B cell (primary cell): ENCODE measurements around the gene TTYH3. TPM values are rescaled to one million over a fixed set of nuclear protein-coding genes. Genes with fewer than 3 reads are reported as not detected.

Source experiments
- ATAC-seq: fragments of 200-7000 bp; cut with Tn5 transposase; one replicate; pipeline ENCODE4 v1.10.0; 2021; ENCODE audit warnings: low read depth, mild to moderate bottlenecking, moderate number of reproducible peaks, moderate library complexity
- CTCF ChIA-PET: fragments of 350-600 bp; sonication (Branson Sonifier 250); formaldehyde crosslinking; loops from one replicate; lab custom pipeline; 2021; ENCODE audit warnings: antibody characterized with exemption, inconsistent platforms; lab: Charles Lee
- POLR2A ChIA-PET: fragments of 350-600 bp; sonication (Branson Sonifier 250); formaldehyde crosslinking; loops from one replicate; lab custom pipeline; 2021; ENCODE audit warnings: antibody characterized with exemption; lab: Charles Lee
- DNase-seq: peaks from one replicate; pipeline ENCODE4 v3.0.0; 2013
- H2AFZ ChIP-seq: 2 replicates; pipeline ENCODE4 v1.6.1; 2012; ENCODE audit warnings: mild to moderate bottlenecking, low read depth, low read length; ENCODE audit not compliant: insufficient read depth, poor library complexity, severe bottlenecking
- H3K27ac ChIP-seq, 2 donors: 1 replicate in 1 of 2; 2 replicates in 1 of 2; pipeline ENCODE4 v1.5.1; 2012 to 2013; ENCODE audit warnings: low read length in 2 of 2, mild to moderate bottlenecking in 2 of 2, moderate library complexity in 1 of 2
- H3K27me3 ChIP-seq, 4 experiments: fragments of 200-600 bp in 1 of 4; sonication (generic) in 1 of 4; replicated peaks in 1 of 4; 1 replicate in 2 of 4; 2 replicates in 2 of 4; pipeline versions ENCODE4 v1.6.1 to v1.7.0; 2013 to 2016; ENCODE audit warnings: low read length in 3 of 4, mild to moderate bottlenecking in 2 of 4, mixed read lengths in 1 of 4, moderate library complexity in 1 of 4; ENCODE audit not compliant: insufficient read depth in 4 of 4, control insufficient read depth in 3 of 4; ENCODE audit errors: control extremely low read depth in 1 of 4
- H3K36me3 ChIP-seq, 2 experiments: replicated peaks in 1 of 2; 1 replicate in 1 of 2; 2 replicates in 1 of 2; pipeline versions ENCODE4 v1.6.1 to v1.7.1; 2013; ENCODE audit warnings: low read length in 1 of 2; ENCODE audit not compliant: insufficient read depth in 2 of 2, control insufficient read depth in 1 of 2; ENCODE audit errors: control extremely low read depth in 1 of 2, extremely low read depth in 1 of 2
- H3K4me1 ChIP-seq, 2 donors: fragments of 200-600 bp in 1 of 2; sonication (generic) in 1 of 2; 1 replicate in 1 of 2; 2 replicates in 1 of 2; pipeline versions ENCODE4 v1.5.1 to v1.6.1; 2013 to 2017; ENCODE audit warnings: low read length in 2 of 2; ENCODE audit not compliant: control insufficient read depth in 2 of 2, insufficient read depth in 2 of 2
- H3K4me2 ChIP-seq: replicated peaks from 2 replicates; pipeline ENCODE3; 2012; ENCODE audit warnings: mild to moderate bottlenecking, low read depth, low read length; ENCODE audit not compliant: poor library complexity, severe bottlenecking
- H3K4me3 ChIP-seq, 5 experiments: fragments of 200-600 bp in 1 of 5; sonication (generic) in 1 of 5; 1 replicate in 3 of 5; 2 replicates in 2 of 5; pipeline versions ENCODE4 v1.5.1 to v1.7.0; 2011 to 2016; ENCODE audit warnings: low read length in 4 of 5, mild to moderate bottlenecking in 4 of 5, low read depth in 2 of 5, control low read depth in 1 of 5, moderate library complexity in 1 of 5; ENCODE audit not compliant: insufficient read depth in 1 of 5; ENCODE audit errors: control extremely low read depth in 1 of 5, extremely low read depth in 1 of 5
- H3K79me2 ChIP-seq: fragments of 200-600 bp; sonication (generic); one replicate; pipeline ENCODE4 v1.6.0; 2016; ENCODE audit warnings: low read length; ENCODE audit not compliant: control insufficient read depth, insufficient read depth
- H3K9ac ChIP-seq: fragments of 200-600 bp; sonication (generic); 2 replicates; pipeline ENCODE4 v1.6.1; 2017; ENCODE audit warnings: mild to moderate bottlenecking, low read length, moderate library complexity
- H3K9me3 ChIP-seq, 3 donors: one replicate each; pipeline versions ENCODE4 v1.6.1 to v1.7.1; 2013; ENCODE audit warnings: low read length in 2 of 3; ENCODE audit not compliant: control insufficient read depth in 2 of 3, insufficient read depth in 1 of 3; ENCODE audit errors: control extremely low read depth in 1 of 3
- H4K20me1 ChIP-seq: 2 replicates; pipeline ENCODE4 v1.6.0; 2012; ENCODE audit warnings: mild to moderate bottlenecking, low read length; ENCODE audit not compliant: insufficient read depth, control insufficient read depth, poor library complexity, severe bottlenecking
- H3K27ac Mint-ChIP-seq: one replicate; pipeline ENCODE4 v1.8.0; 2021; ENCODE audit warnings: mixed read lengths
- H3K27me3 Mint-ChIP-seq: one replicate; pipeline ENCODE4 v1.8.0; 2021; ENCODE audit warnings: mixed read lengths
- H3K4me1 Mint-ChIP-seq: one replicate; pipeline ENCODE4 v1.8.0; 2021; ENCODE audit warnings: mixed read lengths
- H3K4me3 Mint-ChIP-seq: one replicate; pipeline ENCODE4 v1.8.0; 2021; ENCODE audit warnings: mixed read lengths
- H3K9me3 Mint-ChIP-seq: one replicate; pipeline ENCODE4 v1.8.0; 2022; ENCODE audit warnings: mixed read lengths; ENCODE audit not compliant: insufficient read depth
- CTCF ChIP-seq: fragments of 200-600 bp; IDR thresholded peaks from one replicate; pipeline ENCODE4 v1.8.0; 2022; ENCODE audit warnings: antibody characterized with exemption, mild to moderate bottlenecking
- EZH2 ChIP-seq: IDR thresholded peaks from 2 replicates; pipeline ENCODE4 v1.6.1; 2012; ENCODE audit warnings: borderline replicate concordance, low read depth, mild to moderate bottlenecking, moderate library complexity, low read length; ENCODE audit not compliant: insufficient read depth, poor library complexity, severe bottlenecking
- WGBS: methylation state at CpG from one replicate; pipeline ENCODE4 v1.1.5; 2013; ENCODE audit warnings: missing lambda C conversion rate; ENCODE audit not compliant: insufficient coverage; 5-methylcytosine and 5-hydroxymethylcytosine counted together
- intact Hi-C: fragments of 100-400 bp; cut with micrococcal nuclease; formaldehyde crosslinking; loops from one replicate; pipeline ENCODE4 v1.10.0; 2022
- polyA plus RNA-seq: library from polyadenylated mRNA; depleted of rRNA; stranded (reverse); fragments of >200 nt; gene quantifications from 2 replicates; pipeline ENCODE4 v1.2.3, GENCODE V29; 2012
- total RNA-seq, 2 donors: library from RNA; stranded (reverse); fragments of 120-200 nt in 1 of 2; gene quantifications; 1 replicate in 1 of 2; 2 replicates in 1 of 2; pipeline versions ENCODE4 v1.2.3 to v1.2.4, GENCODE V29; 2013 to 2022

TTYH3 gene
- total and polyA plus RNA-seq, 2 donors (not counting 1 experiment from before 2014, with no cell fraction given) = 8.4 to 48.6 TPM

DNA sequence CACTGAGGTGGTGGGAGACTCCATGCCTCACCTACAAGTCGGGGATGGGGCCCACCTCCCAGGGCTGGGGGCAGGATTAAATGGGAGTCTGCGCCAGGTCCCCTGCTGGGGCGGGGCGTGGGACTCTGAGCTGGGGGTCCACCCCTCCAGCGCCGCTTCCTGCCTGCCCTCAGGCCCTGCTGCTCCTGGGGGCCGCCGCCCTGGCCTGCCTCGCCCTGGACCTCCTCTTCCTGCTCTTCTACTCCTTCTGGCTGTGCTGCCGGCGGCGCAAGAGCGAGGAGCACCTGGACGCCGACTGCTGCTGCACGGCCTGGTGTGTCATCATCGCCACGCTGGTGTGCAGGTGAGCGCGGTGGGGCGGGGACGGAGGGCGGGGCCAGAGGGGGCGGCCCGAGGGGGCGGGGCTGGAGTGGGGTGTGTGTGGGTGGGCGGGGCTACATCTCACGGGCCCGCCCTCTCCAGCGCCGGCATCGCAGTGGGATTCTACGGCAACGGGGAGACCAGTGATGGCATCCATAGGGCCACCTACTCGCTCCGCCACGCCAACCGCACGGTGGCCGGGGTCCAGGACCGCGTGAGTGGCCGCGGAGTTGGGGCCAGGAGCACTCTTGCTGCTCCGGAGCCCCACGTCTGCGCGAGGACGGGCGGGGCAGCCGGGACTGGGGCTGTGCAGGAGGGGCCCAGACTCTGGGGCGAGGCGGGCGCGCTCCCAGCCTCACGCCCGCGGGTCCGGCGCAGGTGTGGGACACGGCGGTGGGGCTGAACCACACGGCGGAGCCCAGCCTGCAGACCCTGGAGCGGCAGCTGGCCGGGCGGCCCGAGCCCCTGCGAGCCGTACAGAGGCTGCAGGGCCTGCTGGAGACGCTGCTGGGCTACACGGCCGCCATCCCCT, 15.1 kb downstream of the TTYH3 start:
- H3K4me1 Mint-ChIP-seq = peaks cover 24% of the 10 kb centered on the region
- H3K27me3 ChIP-seq = no peaks in the 10 kb centered on the region
- no peak overlapping the region for H3K27ac ChIP-seq
- no peaks in the 10 kb centered on the region for H3K9me3 Mint-ChIP-seq
- H3K9me3 ChIP-seq = no peaks in the 10 kb centered on the region
- DNase-seq (no peak), ATAC-seq (no peak)
- H3K27me3 Mint-ChIP-seq = no peaks in the 10 kb centered on the region
- H3K27ac Mint-ChIP-seq = no peak overlapping the region
- H4K20me1 ChIP-seq = no peaks in the 10 kb centered on the region
- no peak overlapping the region for H3K4me3 ChIP-seq
- H3K9ac ChIP-seq = no peak overlapping the region
- intact Hi-C loops = no loop called here
- H3K4me2 ChIP-seq = no peak overlapping the region
- TF ChIP-seq CTCF (no peak), EZH2 (no peak)
- WGBS = 96% methylated on average over 57 of the region's 73 CpGs
- POLR2A ChIA-PET = no interaction called here
- CTCF ChIA-PET = no interaction called here
- no peak overlapping the region for H2AFZ ChIP-seq
- peaks cover 27 to 39% of the 10 kb centered on the region in 2 donors for H3K4me1 ChIP-seq
- H3K4me3 Mint-ChIP-seq = no peak overlapping the region
- peaks cover 0 to 17% of the 10 kb centered on the region in 2 experiments for H3K36me3 ChIP-seq
- H3K79me2 ChIP-seq = peaks cover 35% of the 10 kb centered on the region

DNA sequence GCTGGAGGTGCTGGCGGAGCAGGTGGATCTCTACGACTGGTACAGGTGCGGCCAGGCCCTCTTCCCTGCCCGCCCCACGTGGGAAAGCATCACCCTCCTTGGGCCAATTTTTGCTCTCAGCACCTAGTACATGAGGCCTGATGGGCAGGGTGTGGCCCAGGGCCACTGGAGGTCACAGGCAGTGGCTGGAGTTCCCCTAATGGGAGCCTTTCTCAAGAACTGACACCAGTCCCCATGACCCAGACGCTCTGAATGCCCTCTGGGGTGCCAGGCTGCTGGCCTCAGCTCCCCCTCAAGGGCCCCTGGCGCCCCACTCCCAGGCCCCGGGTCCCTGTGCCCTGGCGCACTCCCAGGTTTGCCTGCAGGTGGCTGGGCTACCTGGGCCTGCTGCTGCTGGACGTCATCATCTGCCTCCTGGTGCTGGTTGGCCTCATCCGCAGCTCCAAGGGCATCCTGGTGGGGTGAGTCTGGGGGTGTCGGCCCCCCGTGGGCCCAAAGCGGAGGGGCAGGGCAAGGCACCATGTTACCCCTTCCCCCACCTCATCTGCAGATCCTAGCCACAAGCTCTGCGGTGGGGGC, 15.9 kb downstream of the TTYH3 start:
- ATAC-seq (no peak), DNase-seq (no peak)
- Histone ChIP-seq H3K9ac (no peak overlapping the region), H3K79me2 (peaks cover 30% of the 10 kb centered on the region), H3K36me3 (peaks cover 0 to 17% of the 10 kb centered on the region in 2 experiments), H3K27me3 (no peaks in the 10 kb centered on the region), H3K4me1 (peaks cover 24 to 31% of the 10 kb centered on the region in 2 donors), H3K4me3 (no peak overlapping the region), H2AFZ (no peak overlapping the region), H3K27ac (no peak overlapping the region), H4K20me1 (no peaks in the 10 kb centered on the region), H3K4me2 (no peak overlapping the region), H3K9me3 (no peaks in the 10 kb centered on the region)
- 95% methylated on average over 15 of the region's 15 CpGs for whole genome bisulfite sequencing
- ChIA-PET CTCF (no interaction called here), POLR2A (no interaction called here)
- Mint-ChIP-seq H3K4me1 (peaks cover 24% of the 10 kb centered on the region), H3K4me3 (no peak overlapping the region), H3K27me3 (no peaks in the 10 kb centered on the region), H3K9me3 (no peaks in the 10 kb centered on the region), H3K27ac (no peak overlapping the region)
- TF ChIP-seq CTCF (no peak), EZH2 (no peak)
- intact Hi-C loops = no loop called here
